Endothelial cell of umbilical vein (primary cell): Measurements from ENCODE around the gene EVC.

Experiments used
- EZH2 ChIP-seq: IDR thresholded peaks from 2 replicates; pipeline ENCODE4 v1.6.1; 2012; ENCODE audit warnings: borderline replicate concordance, low read depth, mild to moderate bottlenecking, moderate library complexity, low read length, inconsistent platforms; ENCODE audit not compliant: severe bottlenecking
- FOS ChIP-seq: IDR thresholded peaks from 2 replicates; pipeline ENCODE4 v1.6.1; 2011; ENCODE audit warnings: mild to moderate bottlenecking, low read length, moderate library complexity, borderline replicate concordance; ENCODE audit not compliant: insufficient read depth
- GATA2 ChIP-seq: IDR thresholded peaks from 2 replicates; pipeline ENCODE4 v1.7.0; 2011; ENCODE audit warnings: low read depth, mild to moderate bottlenecking, moderate library complexity, mixed read lengths, low read length; ENCODE audit not compliant: insufficient read length, insufficient read depth
- JUN ChIP-seq: IDR thresholded peaks from 2 replicates; pipeline ENCODE4 v1.6.1; 2011; ENCODE audit warnings: borderline replicate concordance, low read depth; ENCODE audit not compliant: insufficient read length, insufficient read depth
- MAX ChIP-seq: IDR thresholded peaks from 2 replicates; pipeline ENCODE4 v1.6.1; 2011; ENCODE audit not compliant: insufficient read depth, insufficient read length
- MYC ChIP-seq: IDR thresholded peaks from one replicate; pipeline ENCODE4 v1.6.1; 2011; ENCODE audit warnings: mild to moderate bottlenecking, low read depth, low read length
- POLR2A ChIP-seq: IDR thresholded peaks from 2 replicates; pipeline ENCODE4 v1.6.1; 2012; ENCODE audit warnings: low read depth, mild to moderate bottlenecking, control low read depth, low read length
- POLR2AphosphoS5 ChIP-seq: IDR thresholded peaks from 2 replicates; pipeline ENCODE4 v1.6.1; 2012; ENCODE audit warnings: low read depth, mild to moderate bottlenecking, control low read depth, low read length, moderate library complexity; ENCODE audit not compliant: insufficient read depth
- TF ChIP-seq, protein P1 (sequence below), 2 donors: IDR thresholded peaks; 1 replicate in 1 of 2; 2 replicates in 1 of 2; pipeline ENCODE4 v1.5.1; 2011; ENCODE audit warnings: low read length in 2 of 2, mild to moderate bottlenecking in 2 of 2, moderate library complexity in 2 of 2, control low read depth in 1 of 2, inconsistent platforms in 1 of 2, low read depth in 1 of 2; ENCODE audit not compliant: insufficient read depth in 1 of 2; ENCODE audit errors: extremely low read depth in 1 of 2

- TF ChIP-seq MAX (no peak), POLR2A (no peak), EZH2 (no peak), MYC (no peak), FOS (no peak), POLR2AphosphoS5 (no peak), JUN (no peak), GATA2 (no peak)
- TF ChIP-seq, protein P1, sequence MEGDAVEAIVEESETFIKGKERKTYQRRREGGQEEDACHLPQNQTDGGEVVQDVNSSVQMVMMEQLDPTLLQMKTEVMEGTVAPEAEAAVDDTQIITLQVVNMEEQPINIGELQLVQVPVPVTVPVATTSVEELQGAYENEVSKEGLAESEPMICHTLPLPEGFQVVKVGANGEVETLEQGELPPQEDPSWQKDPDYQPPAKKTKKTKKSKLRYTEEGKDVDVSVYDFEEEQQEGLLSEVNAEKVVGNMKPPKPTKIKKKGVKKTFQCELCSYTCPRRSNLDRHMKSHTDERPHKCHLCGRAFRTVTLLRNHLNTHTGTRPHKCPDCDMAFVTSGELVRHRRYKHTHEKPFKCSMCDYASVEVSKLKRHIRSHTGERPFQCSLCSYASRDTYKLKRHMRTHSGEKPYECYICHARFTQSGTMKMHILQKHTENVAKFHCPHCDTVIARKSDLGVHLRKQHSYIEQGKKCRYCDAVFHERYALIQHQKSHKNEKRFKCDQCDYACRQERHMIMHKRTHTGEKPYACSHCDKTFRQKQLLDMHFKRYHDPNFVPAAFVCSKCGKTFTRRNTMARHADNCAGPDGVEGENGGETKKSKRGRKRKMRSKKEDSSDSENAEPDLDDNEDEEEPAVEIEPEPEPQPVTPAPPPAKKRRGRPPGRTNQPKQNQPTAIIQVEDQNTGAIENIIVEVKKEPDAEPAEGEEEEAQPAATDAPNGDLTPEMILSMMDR (IDR thresholded peaks at IDR 0.05; ENCODE audit: extremely low read depth in 1 of 2, insufficient read depth in 1 of 2, low read depth in 1 of 2, low read length in 2 of 2): no peak
Measured at GRCh38 chr4:5676763-5677162, 34.2 kb upstream of the EVC start.
